ENCODE measurements around the gene SLC29A3.

GRCh38 chr10:71368176-71368575 is 49.1 kb downstream of the SLC29A3 start:
- no peak for TF ChIP-seq POLR2AphosphoS5 (IDR thresholded peaks at IDR 0.05; ENCODE audit: low read depth, low read length)
- no peak for TF ChIP-seq TAF1 (IDR thresholded peaks at IDR 0.05; ENCODE audit: borderline replicate concordance, insufficient read depth, low read length)
- no peak for TF ChIP-seq SIN3A (IDR thresholded peaks at IDR 0.05; ENCODE audit: borderline replicate concordance, insufficient read depth, low read length)
- TF ChIP-seq REST (IDR thresholded peaks at IDR 0.05; ENCODE audit: insufficient read depth in 1 of 2, low read depth in 2 of 2, low read length in 2 of 2) = no peak

Measured in PFSK-1 (cell line).